Upper lobe of left lung (tissue), 6 donors: ENCODE data around the gene DENND1A. TPM values are rescaled to one million over a fixed set of nuclear protein-coding genes. Genes with fewer than 3 reads are reported as not detected.
"Not testable (repeated sequence)": the region's sequence is repeated elsewhere in the genome, so short reads cannot be mapped to it uniquely, and the experiment has no call there.

Source experiments
- ATAC-seq, 2 donors: fragments of 200-7000 bp; cut with Tn5 transposase; one replicate each; pipeline ENCODE4 v1.9.1; 2022; ENCODE audit warnings: mild to moderate bottlenecking in 2 of 2, moderate library complexity in 2 of 2; ENCODE audit not compliant: low FRiP score in 2 of 2
- DNase-seq, 2 donors: peaks; one replicate each; pipeline ENCODE4 v3.0.0-alpha.2; 2019 to 2020
- H3K27ac ChIP-seq, 4 donors: fragments of 200-600 bp; sonication (generic); one replicate each; pipeline ENCODE4 v1.5.1; 2016 to 2019
- H3K27me3 ChIP-seq, 4 donors: fragments of 200-600 bp; sonication (generic); one replicate each; pipeline ENCODE4 v1.5.1; 2017 to 2019
- H3K36me3 ChIP-seq, 4 donors: fragments of 200-600 bp; sonication (generic); one replicate each; pipeline ENCODE4 v1.5.1; 2016 to 2019
- H3K4me1 ChIP-seq, 4 donors: fragments of 200-600 bp; sonication (generic); one replicate each; pipeline ENCODE4 v1.5.1; 2018 to 2019
- H3K4me3 ChIP-seq, 4 donors: fragments of 200-600 bp; sonication (generic); one replicate each; pipeline ENCODE4 v1.5.1; 2017 to 2019; ENCODE audit warnings: mild to moderate bottlenecking in 2 of 4, moderate library complexity in 1 of 4
- H3K9me3 ChIP-seq, 4 donors: fragments of 200-600 bp; sonication (generic); one replicate each; pipeline ENCODE4 v1.5.1; 2018 to 2019
- CTCF ChIP-seq, 6 experiments: fragments of 450-650 bp in 4 of 6; fragments of 200-600 bp in 2 of 6; sonication (generic) in 2 of 6; IDR thresholded peaks; one replicate each; pipeline ENCODE4 v1.5.1; 2016 to 2019; ENCODE audit warnings: antibody characterized with exemption in 6 of 6
- EP300 ChIP-seq, 4 donors: sonication (generic); formaldehyde crosslinking; IDR thresholded peaks; one replicate each; pipeline ENCODE4 v1.5.1; 2017; ENCODE audit warnings: antibody characterized with exemption in 4 of 4, control low read depth in 2 of 4
- POLR2A ChIP-seq, 4 donors: fragments of 450-650 bp; IDR thresholded peaks; one replicate each; pipeline ENCODE4 v1.5.1; 2016 to 2017; ENCODE audit warnings: antibody characterized with exemption in 4 of 4, mild to moderate bottlenecking in 2 of 4
- POLR2AphosphoS5 ChIP-seq, 2 donors: sonication (generic); formaldehyde crosslinking; IDR thresholded peaks; one replicate each; pipeline ENCODE4 v1.5.1; 2017; ENCODE audit warnings: antibody characterized with exemption in 2 of 2
- WGBS, 2 donors: methylation state at CpG; one replicate each; pipeline ENCODE4 v1.1.5; 2017 to 2018; 5-methylcytosine and 5-hydroxymethylcytosine counted together
- total RNA-seq, 6 donors: library from RNA; depleted of rRNA in 4 of 6; stranded (reverse); fragments of >200 nt in 4 of 6; gene quantifications; one replicate each; pipeline versions ENCODE4 v1.1.0 to v1.2.1, GENCODE V29; 2016 to 2021
- donor health status: DM: no; HTN: no; CAD: no; lungs with moderate emphysema.
- donor health status: DM: no; HTN: yes; CAD: no; lungs with severe emphysema.

DENND1A gene
- total RNA-seq, 6 donors from 2014 or later = 9.8 to 46.1 (median 16.0) TPM

GRCh38 chr9:123941524-123942070 lies 11.7 kb upstream of the DENND1A start:
- Histone ChIP-seq H3K9me3 (peaks cover 0 to 4% (median 0%) of the 10 kb centered on the region in 4 donors), H3K4me3 (no peak overlapping the region), H3K27ac (no peak overlapping the region), H3K36me3 (no peaks in the 10 kb centered on the region), H3K4me1 (no peaks in the 10 kb centered on the region), H3K27me3 (peaks cover 0 to 2% (median 0%) of the 10 kb centered on the region in 4 donors)
- TF ChIP-seq CTCF (IDR thresholded peaks at IDR 0.05) = no peak
- no peak for TF ChIP-seq EP300 (IDR thresholded peaks at IDR 0.05)
- no peak for TF ChIP-seq POLR2AphosphoS5 (IDR thresholded peaks at IDR 0.05)
- TF ChIP-seq POLR2A (IDR thresholded peaks at IDR 0.05) = no peak
- WGBS, 2 donors = 75 to 76% methylated on average over 7 of the region's 7 CpGs
- no peak for ATAC-seq
- no peak for DNase-seq

- Histone ChIP-seq H3K9me3 (peaks cover 0 to 7% (median 0%) of the 10 kb centered on the region in 4 donors), H3K27me3 (peaks cover 0 to 2% (median 0%) of the 10 kb centered on the region in 4 donors), H3K36me3 (no peaks in the 10 kb centered on the region), H3K4me3 (no peak overlapping the region), H3K4me1 (no peaks in the 10 kb centered on the region), H3K27ac (no peak overlapping the region)
- WGBS, 2 donors = 66 to 76% methylated on average over 8 of the region's 8 CpGs
- DNase-seq (no peak), ATAC-seq (no peak)
- TF ChIP-seq EP300 (IDR thresholded peaks at IDR 0.05) (no peak), POLR2AphosphoS5 (IDR thresholded peaks at IDR 0.05) (no peak), POLR2A (IDR thresholded peaks at IDR 0.05) (no peak), CTCF (IDR thresholded peaks at IDR 0.05) (no peak)
Observed at GRCh38 chr9:123940721-123941523, 11.0 kb upstream of the DENND1A start.

DNA sequence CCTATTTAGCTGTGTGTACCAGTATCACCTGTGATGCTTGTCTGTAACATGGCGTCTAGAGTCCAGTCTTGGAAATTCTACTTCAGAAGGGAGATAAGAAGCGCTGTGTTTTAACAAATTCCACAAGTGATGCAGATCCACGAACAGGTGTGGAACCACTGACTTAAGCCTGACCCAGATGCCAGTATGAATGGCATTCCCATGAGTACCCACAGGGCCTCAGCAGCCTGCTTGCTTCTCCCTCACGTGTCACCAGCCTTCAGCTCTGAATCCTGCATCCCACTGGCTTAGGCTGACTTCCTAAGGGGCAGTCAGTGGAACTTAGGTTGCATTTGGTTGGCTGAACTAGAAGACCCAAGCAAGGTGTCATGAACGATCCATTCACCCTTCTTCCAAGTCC lies 8.5 kb upstream of the DENND1A start:
- DNase-seq (no peak), ATAC-seq (no peak)
- Histone ChIP-seq H3K27ac (no peak overlapping the region), H3K4me3 (no peak overlapping the region), H3K4me1 (no peaks in the 10 kb centered on the region), H3K27me3 (peaks cover 0 to 2% (median 0%) of the 10 kb centered on the region in 4 donors), H3K9me3 (peaks cover 0 to 7% (median 0%) of the 10 kb centered on the region in 4 donors), H3K36me3 (no peaks in the 10 kb centered on the region)
- TF ChIP-seq POLR2A (IDR thresholded peaks at IDR 0.05) (no peak), CTCF (IDR thresholded peaks at IDR 0.05) (no peak), EP300 (IDR thresholded peaks at IDR 0.05) (no peak), POLR2AphosphoS5 (IDR thresholded peaks at IDR 0.05) (no peak)
- 84 to 90% methylated on average over 4 to 5 of the region's 5 CpGs for WGBS, 2 donors

GRCh38 chr9:123936575-123936974 lies 6.6 kb upstream of the DENND1A start:
- not testable (repeated sequence) for H3K27ac ChIP-seq

DNA sequence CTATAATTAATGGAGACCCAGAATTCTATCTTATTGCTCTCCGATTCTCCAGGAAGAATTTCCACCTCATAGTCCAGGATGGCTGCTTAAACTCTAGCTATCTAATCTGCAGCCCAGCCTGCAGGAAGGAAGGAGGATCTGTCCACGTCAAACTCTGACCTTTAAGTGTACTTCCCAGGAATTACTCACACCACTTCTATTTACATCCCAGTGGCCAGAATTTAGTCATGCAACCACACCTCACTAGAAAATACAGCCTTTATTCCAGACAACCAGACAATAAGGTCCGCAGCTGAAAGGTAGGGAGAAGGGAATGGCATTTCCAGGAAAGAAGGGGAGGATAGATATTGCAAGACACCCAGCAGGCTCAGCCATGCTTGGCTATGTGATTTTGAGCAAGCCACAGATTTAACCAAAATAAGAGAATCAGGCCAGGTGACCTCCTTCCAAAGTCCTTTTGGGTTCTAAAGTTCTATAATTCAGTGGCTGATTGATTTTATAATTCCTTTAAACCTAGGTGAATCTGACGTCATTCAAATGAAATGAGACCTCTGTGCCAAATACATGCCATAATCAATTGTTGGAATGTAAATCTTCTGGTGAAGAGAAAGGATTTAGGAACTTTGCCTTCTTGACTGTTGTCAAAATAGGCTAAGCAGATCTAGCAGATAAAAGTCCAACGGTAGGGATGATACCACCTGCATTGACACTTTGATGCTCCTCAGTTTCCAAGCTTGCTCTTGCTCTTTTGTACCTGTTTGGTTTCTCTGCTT lies 3.7 kb upstream of the DENND1A start:
- Histone ChIP-seq H3K27me3 (no peaks in the 10 kb centered on the region), H3K27ac (no peak overlapping the region), H3K4me3 (no peak overlapping the region), H3K36me3 (no peaks in the 10 kb centered on the region), H3K9me3 (peaks cover 0 to 7% (median 0%) of the 10 kb centered on the region in 4 donors), H3K4me1 (peaks cover 5 to 16% (median 12%) of the 10 kb centered on the region in 4 donors)
- 57 to 62% methylated on average over 5 of the region's 5 CpGs for WGBS, 2 donors
- no peak for DNase-seq
- TF ChIP-seq POLR2AphosphoS5 (IDR thresholded peaks at IDR 0.05) (no peak), CTCF (IDR thresholded peaks at IDR 0.05) (no peak), POLR2A (IDR thresholded peaks at IDR 0.05) (no peak)
- ATAC-seq = no peak

More at GRCh38 chr9:123936575-123936974, 6.6 kb upstream of the DENND1A start:
- ATAC-seq, H3K4me3 ChIP-seq, H3K36me3 ChIP-seq, DNase-seq, H3K9me3 ChIP-seq, H3K4me1 ChIP-seq, H3K27me3 ChIP-seq: not testable (repeated sequence)
- 83 to 98% methylated on average over 3 of the region's 3 CpGs for WGBS, 2 donors
